Right lobe of liver (tissue), 4 donors: ENCODE measurements around the gene MIOS.

Experiments used
- CTCF ChIP-seq, 4 donors: fragments of 200-600 bp in 3 of 4; fragments of 450-650 bp in 1 of 4; IDR thresholded peaks; one replicate each; pipeline versions ENCODE4 v1.5.1 to v1.8.0; 2016 to 2022; ENCODE audit warnings: antibody characterized with exemption in 4 of 4, mild to moderate bottlenecking in 2 of 4
- POLR2A ChIP-seq: fragments of 450-650 bp; IDR thresholded peaks from one replicate; pipeline ENCODE4 v1.6.1; 2017; ENCODE audit warnings: antibody characterized with exemption, mild to moderate bottlenecking
- donor health status: DM: no; HTN: no; CAD: no.
- donor health status: DM: no; HTN: no; CAD: no.
- donor health status: DM: no; HTN: yes; CAD: no.

- TF ChIP-seq CTCF (IDR thresholded peaks at IDR 0.05) (no peak), POLR2A (no peak)
Measured at GRCh38 chr7:7654964-7655715, 88.5 kb downstream of the MIOS start.
